ENCODE results near the gene CPVL. TPM values are rescaled to one million over a fixed set of nuclear protein-coding genes. Genes with fewer than 3 reads are reported as not detected.
A peak's percentile ranks its signal among the peaks of the same experiment; 100 is the strongest.

The CPVL gene
- total RNA-seq, 1 experiment from 2014 or later: 10.3 TPM

DNA sequence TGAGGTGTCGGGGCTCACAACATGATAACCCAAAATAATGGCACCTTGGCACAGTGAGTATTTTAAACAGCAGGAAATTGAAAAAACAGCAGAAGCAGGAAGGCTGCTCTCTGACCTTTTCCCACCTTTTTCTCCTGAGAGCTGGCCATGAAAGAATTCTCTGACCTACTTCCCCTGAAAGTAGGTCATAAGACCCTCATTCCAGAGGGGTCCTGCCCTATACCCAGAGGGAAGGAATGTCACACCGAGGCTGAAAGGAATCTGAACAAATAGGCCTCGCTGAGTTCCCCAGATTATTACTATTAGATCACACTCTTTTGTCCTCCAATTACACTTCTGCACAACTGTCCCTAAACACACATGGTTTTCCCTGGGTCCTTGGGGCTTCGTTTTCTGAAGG lies 18.8 kb downstream of the CPVL start:
- no peak overlapping the region for H3K4me2 ChIP-seq (ENCODE audit: low read length)
- POLR2A ChIA-PET: no interaction called here
- H3K79me2 ChIP-seq (ENCODE audit: insufficient read depth, low read length): no peaks in the 10 kb centered on the region
- no peaks in the 10 kb centered on the region for H4K20me1 ChIP-seq (ENCODE audit: insufficient read depth)
- intact Hi-C loops (cut with micrococcal nuclease): no loop called here
- H3K27me3 ChIP-seq (ENCODE audit: insufficient read depth, low read length): no peaks in the 10 kb centered on the region
- no peak overlapping the region for H3K9ac ChIP-seq (ENCODE audit: low read length)
- H3K4me3 ChIP-seq (replicated peaks in 1 of 2; ENCODE audit: low read depth in 1 of 2, low read length in 2 of 2): no peak overlapping the region
- H2AFZ ChIP-seq (ENCODE audit: low read depth, low read length, poor library complexity, severe bottlenecking): no peak overlapping the region
- no peaks in the 10 kb centered on the region for H3K9me3 ChIP-seq (ENCODE audit: control insufficient read depth in 1 of 2, insufficient read depth in 1 of 2, low read depth in 1 of 2, low read length in 2 of 2)
- BruUV-seq (replicated peaks): no TSS peak
- H3K4me1 ChIP-seq (ENCODE audit: control insufficient read depth in 1 of 2, insufficient read depth in 2 of 2, low read length in 2 of 2): peaks cover 0 to 8% of the 10 kb centered on the region in 2 experiments; a peak in 2 of 4 replicates
- no peaks in the 10 kb centered on the region for H3K9me2 ChIP-seq (ENCODE audit: insufficient read depth)
- CTCF ChIA-PET: no interaction called here
- TF ChIP-seq YY1 (IDR thresholded peaks at IDR 0.05; ENCODE audit: extremely low read depth, insufficient replicate concordance, low read depth, low read length) (no peak), POLR2A (IDR thresholded peaks at IDR 0.05; ENCODE audit: borderline replicate concordance, extremely low read depth, insufficient read depth, insufficient read length) (no peak), RAD21 (IDR thresholded peaks at IDR 0.05; ENCODE audit: low read depth) (no peak), ELF1 (IDR thresholded peaks at IDR 0.05; ENCODE audit: borderline replicate concordance, low read depth) (no peak), ZBTB33 (IDR thresholded peaks at IDR 0.05; ENCODE audit: extremely low read depth, insufficient replicate concordance, low read length) (no peak), EGR1 (IDR thresholded peaks at IDR 0.05; ENCODE audit: low read depth) (no peak), TCF7L2 (IDR thresholded peaks at IDR 0.05; ENCODE audit: borderline replicate concordance, extremely low read depth, insufficient read depth, insufficient read length) (no peak), ZFX (IDR thresholded peaks at IDR 0.05) (no peak), JUND (IDR thresholded peaks at IDR 0.05) (no peak)
- H3K27ac ChIP-seq (ENCODE audit: low read depth, low read length): no peak overlapping the region
- DNase-seq (ENCODE audit: low read depth, low spot score) (no peak), ATAC-seq (no peak)
- RAD21 ChIA-PET (ENCODE audit: low non-redundant PET in 1 of 2, low total read pairs in 2 of 2, uncharacterized antibody in 2 of 2, unreplicated experiment in 2 of 2): no interaction called here
- no peaks in the 10 kb centered on the region for H3K36me3 ChIP-seq (ENCODE audit: control insufficient read depth in 1 of 2, insufficient read depth in 2 of 2, low read length in 2 of 2)

GRCh38 chr7:29126804-29127203 lies 19.5 kb downstream of the CPVL start:
- BruUV-seq (replicated peaks): no TSS peak
- no peak overlapping the region for H3K9ac ChIP-seq (ENCODE audit: low read length)
- no peaks in the 10 kb centered on the region for H3K79me2 ChIP-seq (ENCODE audit: insufficient read depth, low read length)
- H2AFZ ChIP-seq (ENCODE audit: low read depth, low read length, poor library complexity, severe bottlenecking): no peak overlapping the region
- RAD21 ChIA-PET (ENCODE audit: low non-redundant PET in 1 of 2, low total read pairs in 2 of 2, uncharacterized antibody in 2 of 2, unreplicated experiment in 2 of 2): no interaction called here
- H3K9me2 ChIP-seq (ENCODE audit: insufficient read depth): no peaks in the 10 kb centered on the region
- H4K20me1 ChIP-seq (ENCODE audit: insufficient read depth): no peaks in the 10 kb centered on the region
- CTCF ChIA-PET: no interaction called here
- H3K36me3 ChIP-seq (ENCODE audit: control insufficient read depth in 1 of 2, insufficient read depth in 2 of 2, low read length in 2 of 2): no peaks in the 10 kb centered on the region
- no peak overlapping the region for H3K4me3 ChIP-seq (replicated peaks in 1 of 2; ENCODE audit: low read depth in 1 of 2, low read length in 2 of 2)
- no peaks in the 10 kb centered on the region for H3K9me3 ChIP-seq (ENCODE audit: control insufficient read depth in 1 of 2, insufficient read depth in 1 of 2, low read depth in 1 of 2, low read length in 2 of 2)
- ATAC-seq: 0 out of 2 replicates have a peak, but pooled peaks have one; percentile 34
- H3K27me3 ChIP-seq (ENCODE audit: insufficient read depth, low read length): no peaks in the 10 kb centered on the region
- DNase-seq (ENCODE audit: low read depth, low spot score): no peak
- H3K27ac ChIP-seq (ENCODE audit: low read depth, low read length): no peak overlapping the region
- TF ChIP-seq CEBPB (IDR thresholded peaks at IDR 0.05; ENCODE audit: low read depth): no peak
- peak; percentile 18; the same call in 1 of the 2 replicates for TF ChIP-seq FOSL1 (IDR thresholded peaks at IDR 0.05; ENCODE audit: low read depth)
- H3K4me2 ChIP-seq (ENCODE audit: low read length): no peak overlapping the region
- intact Hi-C loops (cut with micrococcal nuclease): no loop called here
- H3K4me1 ChIP-seq (ENCODE audit: control insufficient read depth in 1 of 2, insufficient read depth in 2 of 2, low read length in 2 of 2): peaks cover 0 to 8% of the 10 kb centered on the region in 2 experiments; a peak in 2 of 4 replicates
- POLR2A ChIA-PET: no interaction called here
